H1 (cell line): ENCODE results near the gene KCNS3. TPM values are rescaled to one million over a fixed set of nuclear protein-coding genes. Genes with fewer than 3 reads are reported as not detected.

Experiments
- CTCF ChIA-PET: fragments of 300-600 bp; sonication (Branson Sonifier 250); formaldehyde crosslinking; loops from one replicate; lab custom pipeline; 2021; ENCODE audit not compliant: partially characterized antibody; lab: Charles Lee
- POLR2A ChIA-PET: fragments of 300-600 bp; sonication (Branson Sonifier 250); formaldehyde crosslinking; loops from one replicate; lab custom pipeline; 2021; ENCODE audit warnings: inconsistent platforms; ENCODE audit not compliant: partially characterized antibody; lab: Charles Lee
- DNase-seq, 2 experiments: peaks; one replicate each; pipeline versions ENCODE4 v3.0.0 to v3.0.0-alpha.2; 2010 to 2022; ENCODE audit warnings: low spot score in 2 of 2, low read depth in 1 of 2, mixed read lengths in 1 of 2
- FAIRE-seq: peaks from 2 replicates; lab custom pipeline; 2011; peaks lifted over from hg19 to GRCh38; lab: Jason Lieb, UNC
- H2AFZ ChIP-seq: 2 replicates; pipeline ENCODE4 v1.8.1; 2012; ENCODE audit warnings: low read length, inconsistent platforms
- H2AK5ac ChIP-seq: 2 replicates; pipeline ENCODE4 v1.6.1; 2013; ENCODE audit warnings: low read depth, low read length
- H2BK120ac ChIP-seq: replicated peaks from 2 replicates; pipeline ENCODE3; 2013; ENCODE audit warnings: low read depth, low read length, inconsistent platforms
- H2BK12ac ChIP-seq: 2 replicates; pipeline ENCODE4 v1.6.1; 2013; ENCODE audit warnings: low read depth, low read length
- H2BK15ac ChIP-seq: 2 replicates; pipeline ENCODE4 v1.6.1; 2013; ENCODE audit warnings: low read length
- H2BK20ac ChIP-seq: 2 replicates; pipeline ENCODE4 v1.6.1; 2013; ENCODE audit warnings: low read length
- H2BK5ac ChIP-seq: 2 replicates; pipeline ENCODE4 v1.6.1; 2013; ENCODE audit warnings: low read depth, low read length
- H3K14ac ChIP-seq: 2 replicates; pipeline ENCODE4 v1.6.1; 2013; ENCODE audit warnings: inconsistent platforms; ENCODE audit not compliant: insufficient read length
- H3K18ac ChIP-seq: 2 replicates; pipeline ENCODE4 v1.6.1; 2013; ENCODE audit warnings: low read length; ENCODE audit errors: extremely low read depth
- H3K23ac ChIP-seq: 2 replicates; pipeline ENCODE4 v1.6.1; 2013; ENCODE audit warnings: inconsistent platforms; ENCODE audit not compliant: insufficient read length
- H3K23me2 ChIP-seq: 2 replicates; pipeline ENCODE4 v1.6.1; 2013; ENCODE audit warnings: low read depth, low read length
- H3K27ac ChIP-seq: 2 replicates; pipeline ENCODE4 v1.6.1; 2011; ENCODE audit warnings: low read depth, low read length, inconsistent platforms
- H3K27me3 ChIP-seq, 4 experiments: replicated peaks in 1 of 4; 1 replicate in 1 of 4; 2 replicates in 3 of 4; pipeline versions ENCODE4 v1.6.1 to v1.8.1; 2011 to 2013; ENCODE audit warnings: low read length in 3 of 4, mild to moderate bottlenecking in 3 of 4, inconsistent platforms in 2 of 4, mixed read lengths in 2 of 4, moderate library complexity in 1 of 4; ENCODE audit not compliant: control insufficient read depth in 3 of 4, insufficient read depth in 3 of 4; ENCODE audit errors: extremely low read depth in 1 of 4
- H3K36me3 ChIP-seq, 4 experiments: 2 replicates each; pipeline versions ENCODE4 v1.6.1 to v1.8.1; 2011 to 2013; ENCODE audit warnings: mild to moderate bottlenecking in 4 of 4, low read length in 3 of 4, moderate library complexity in 2 of 4, control low read depth in 1 of 4, inconsistent platforms in 1 of 4; ENCODE audit not compliant: insufficient read depth in 4 of 4, control insufficient read depth in 2 of 4
- H3K4ac ChIP-seq: replicated peaks from 2 replicates; pipeline ENCODE3; 2013; ENCODE audit warnings: low read length, low read depth, mixed read lengths, inconsistent platforms; ENCODE audit not compliant: insufficient read length
- H3K4me1 ChIP-seq, 4 experiments: replicated peaks in 1 of 4; 1 replicate in 1 of 4; 2 replicates in 3 of 4; pipeline versions ENCODE4 v1.6.1 to v1.8.1; 2011 to 2013; ENCODE audit warnings: low read length in 3 of 4, inconsistent platforms in 2 of 4, mixed read lengths in 1 of 4; ENCODE audit not compliant: insufficient read depth in 4 of 4, control insufficient read depth in 3 of 4
- H3K4me2 ChIP-seq, 2 experiments: 2 replicates each; pipeline versions ENCODE4 v1.6.1 to v1.8.1; 2011 to 2013; ENCODE audit warnings: low read depth in 2 of 2, low read length in 2 of 2, control low read depth in 1 of 2, inconsistent platforms in 1 of 2, mild to moderate bottlenecking in 1 of 2; ENCODE audit not compliant: insufficient read depth in 1 of 2
- H3K4me3 ChIP-seq, 4 experiments: fragments of 200-600, 300-600 bp in 1 of 4; sonication (generic), shearing (Covaris generic), sonication (Bioruptor Twin) in 1 of 4; 2 replicates each; pipeline versions ENCODE4 v1.5.1 to v1.8.1; 2011 to 2016; ENCODE audit warnings: low read length in 4 of 4, low read depth in 3 of 4, control low read depth in 2 of 4, inconsistent platforms in 2 of 4, mild to moderate bottlenecking in 2 of 4, mixed read lengths in 1 of 4, moderate library complexity in 1 of 4; ENCODE audit not compliant: insufficient read depth in 2 of 4; ENCODE audit errors: extremely low read depth in 1 of 4
- H3K56ac ChIP-seq: replicated peaks from 2 replicates; pipeline ENCODE3; 2013; ENCODE audit warnings: low read depth, mild to moderate bottlenecking, mixed read lengths, low read length, inconsistent platforms; ENCODE audit not compliant: insufficient read length
- H3K79me1 ChIP-seq: 2 replicates; pipeline ENCODE4 v1.6.1; 2013; ENCODE audit warnings: low read depth, low read length, control low read depth
- H3K79me2 ChIP-seq, 2 experiments: 2 replicates each; pipeline versions ENCODE4 v1.6.1 to v1.8.1; 2012 to 2013; ENCODE audit warnings: low read length in 2 of 2, mild to moderate bottlenecking in 2 of 2, inconsistent platforms in 1 of 2; ENCODE audit not compliant: insufficient read depth in 2 of 2, control insufficient read depth in 1 of 2
- H3K9ac ChIP-seq, 4 experiments: replicated peaks in 1 of 4; 1 replicate in 1 of 4; 2 replicates in 3 of 4; pipeline versions ENCODE4 v1.6.1 to v1.8.1; 2011 to 2013; ENCODE audit warnings: low read depth in 3 of 4, low read length in 3 of 4, control low read depth in 2 of 4, mild to moderate bottlenecking in 2 of 4, moderate library complexity in 2 of 4, inconsistent platforms in 1 of 4; ENCODE audit errors: extremely low read depth in 1 of 4
- H3K9me3 ChIP-seq, 2 experiments: 2 replicates each; pipeline versions ENCODE4 v1.6.1 to v1.8.1; 2012 to 2013; ENCODE audit warnings: mild to moderate bottlenecking in 2 of 2, moderate library complexity in 2 of 2, control low read depth in 1 of 2, inconsistent platforms in 1 of 2, low read depth in 1 of 2, low read length in 1 of 2, mixed read lengths in 1 of 2; ENCODE audit not compliant: insufficient read depth in 2 of 2
- H4K20me1 ChIP-seq, 2 experiments: replicated peaks in 1 of 2; 2 replicates each; pipeline versions ENCODE3 to v1.8.1; 2011 to 2013; ENCODE audit warnings: inconsistent platforms in 2 of 2, low read length in 2 of 2, mild to moderate bottlenecking in 1 of 2; ENCODE audit not compliant: insufficient read depth in 2 of 2, control insufficient read depth in 1 of 2
- H4K5ac ChIP-seq: 2 replicates; pipeline ENCODE4 v1.6.1; 2013; ENCODE audit warnings: low read length, low read depth, mixed read lengths, inconsistent platforms; ENCODE audit not compliant: insufficient read length
- H4K8ac ChIP-seq: 2 replicates; pipeline ENCODE4 v1.8.0; 2013; ENCODE audit warnings: mild to moderate bottlenecking, moderate library complexity, low read length, inconsistent platforms; ENCODE audit not compliant: insufficient read depth; ENCODE audit errors: extremely low read depth
- H4K91ac ChIP-seq: replicated peaks from 2 replicates; pipeline ENCODE3; 2013; ENCODE audit warnings: low read length, mixed read lengths, inconsistent platforms; ENCODE audit not compliant: insufficient read length
- GABPA ChIP-seq: IDR thresholded peaks from 2 replicates; pipeline ENCODE4 v1.6.1; 2011; ENCODE audit warnings: mild to moderate bottlenecking, low read length, moderate library complexity, borderline replicate concordance; ENCODE audit not compliant: insufficient read depth
- KDM5A ChIP-seq: fragments of 200-600 bp; IDR thresholded peaks from 2 replicates; pipeline ENCODE4 v1.7.1; 2012; ENCODE audit warnings: mild to moderate bottlenecking, low read length, inconsistent platforms, mixed read lengths
- TEAD4 ChIP-seq: IDR thresholded peaks from 2 replicates; pipeline ENCODE4 v1.6.1; 2012; ENCODE audit warnings: low read depth, low read length, inconsistent platforms, mixed read lengths
- WGBS, 2 experiments: shearing (Covaris generic) in 1 of 2; methylation state at CpG; one replicate each; pipeline versions ENCODE4 v1.1.6 to v1.1.7; 2013 to 2015; ENCODE audit warnings: low lambda C conversion rate in 2 of 2, mixed read lengths in 2 of 2, inconsistent platforms in 1 of 2, low coverage in 1 of 2, missing lambda C conversion rate in 1 of 2; ENCODE audit not compliant: insufficient replicate concordance in 2 of 2, insufficient coverage in 1 of 2, insufficient read length in 1 of 2; ENCODE audit errors: extremely low coverage in 1 of 2, missing lambda C conversion rate in 1 of 2; 5-methylcytosine and 5-hydroxymethylcytosine counted together
- polyA plus RNA-seq, 7 experiments: library from polyadenylated mRNA; depleted of rRNA in 3 of 7; stranded (reverse) in 5 of 7; unstranded in 2 of 7; fragments of >200 nt in 5 of 7; fragments of 200-250 nt in 2 of 7; gene quantifications; 1 replicate in 5 of 7; 2 replicates in 1 of 7; 4 replicates in 1 of 7; pipeline versions ENCODE4 v1.2.1 to v1.2.3, GENCODE V29; 2011 to 2013; ENCODE audit warnings: missing spikeins in 2 of 7, mixed read lengths in 2 of 7
- total RNA-seq: library from RNA; stranded (reverse); fragmentation: NEBNext Ultra II Directional; extraction: Animal tissue kit (Norgen Biotek cat#: 25700); gene quantifications from 2 replicates; pipeline ENCODE4 v1.2.1, GENCODE V29; 2021

The KCNS3 gene
- total and polyA plus RNA-seq, 2 of the 8 experiments (the other 6 are each of a cell fraction or from before 2014, with no cell fraction given): 22.7 to 23.0 TPM

DNA sequence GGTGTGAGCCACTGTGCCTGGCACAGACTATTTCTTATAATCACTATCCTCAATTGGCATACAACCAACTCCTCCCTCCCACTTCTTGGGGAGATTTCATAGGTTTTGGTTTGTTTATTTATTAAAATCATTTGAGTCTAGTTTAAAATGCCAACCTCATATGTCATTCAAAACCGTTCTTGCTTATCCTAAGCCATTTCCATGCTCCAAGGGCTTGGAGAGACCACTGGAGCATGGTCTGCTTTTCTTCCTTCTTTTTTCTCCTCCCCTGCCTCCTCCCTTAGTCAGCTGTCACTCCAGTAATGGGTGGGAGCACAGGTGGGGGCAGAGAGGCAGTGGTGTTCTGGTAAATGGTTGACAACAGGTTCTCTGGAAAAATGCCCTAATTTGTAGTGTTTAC, 20.4 kb upstream of the KCNS3 start:
- Histone ChIP-seq H3K79me2 (no peaks in the 10 kb centered on the region), H3K23me2 (peaks cover 3% of the 10 kb centered on the region; the same call in 1 of the 2 replicates), H3K27ac (no peak overlapping the region), H2AK5ac (no peak overlapping the region), H2AFZ (no peak overlapping the region), H2BK20ac (no peak overlapping the region), H3K36me3 (no peaks in the 10 kb centered on the region), H3K18ac (no peak overlapping the region), H3K23ac (no peak overlapping the region), H4K91ac (no peak overlapping the region), H2BK120ac (no peak overlapping the region), H2BK5ac (no peak overlapping the region), H3K4ac (no peak overlapping the region), H3K56ac (no peak overlapping the region), H3K79me1 (no peaks in the 10 kb centered on the region), H3K4me3 (no peak overlapping the region), H3K4me1 (peaks cover 0 to 3% (median 0%) of the 10 kb centered on the region in 4 experiments; a peak in 1 of 7 replicates), H4K8ac (no peak overlapping the region), H3K4me2 (no peak overlapping the region), H3K27me3 (no peaks in the 10 kb centered on the region), H4K5ac (no peak overlapping the region), H3K9me3 (no peaks in the 10 kb centered on the region), H3K9ac (no peak overlapping the region), H2BK15ac (no peak overlapping the region), H2BK12ac (no peak overlapping the region), H4K20me1 (no peaks in the 10 kb centered on the region), H3K14ac (no peak overlapping the region)
- TF ChIP-seq TEAD4 (no peak), GABPA (no peak), KDM5A (no peak)
- FAIRE-seq (no peak), DNase-seq (no peak)
- ChIA-PET CTCF (interaction anchor here (1.7 to 2.5 kb wide), 3 partner anchors 12 to 22 kb away, joined by 3 to 9 read pairs (median 4); no protein-coding TSS in a partner anchor), POLR2A (no interaction called here)
- 79% methylated on average over 1 of the region's 1 CpG; no CpG with 5 or more reads in 1 of the 2 experiments for WGBS, 2 experiments
